Thoracic aorta (tissue), 2 donors: ENCODE data around the gene PILRB. TPM values are rescaled to one million over a fixed set of nuclear protein-coding genes. Genes with fewer than 3 reads are reported as not detected.
A peak's percentile ranks its signal among the peaks of the same experiment; 100 is the strongest.
"Not testable (repeated sequence)": the region's sequence is repeated elsewhere in the genome, so short reads cannot be mapped to it uniquely, and the experiment has no call there.

Experiments
- ATAC-seq: fragments of 150-250 bp; one replicate; pipeline ENCODE4 v1.8.0; 2017; ENCODE audit warnings: low read depth; ENCODE audit not compliant: insufficient number of reproducible peaks, low FRiP score
- DNase-seq: peaks from one replicate; pipeline ENCODE4 v3.0.0-alpha.2; 2020; ENCODE audit warnings: low spot score
- H3K27ac ChIP-seq, 2 donors: fragments of 200-600 bp; sonication (generic); 1 replicate in 1 of 2; 2 replicates in 1 of 2; pipeline ENCODE4 v1.5.1; 2016; ENCODE audit warnings: mild to moderate bottlenecking in 2 of 2, moderate library complexity in 2 of 2
- H3K27me3 ChIP-seq: fragments of 200-600 bp; sonication (generic); replicated peaks from 2 replicates; pipeline ENCODE4 v1.6.0; 2016; ENCODE audit warnings: mild to moderate bottlenecking; ENCODE audit not compliant: insufficient read depth
- H3K36me3 ChIP-seq: fragments of 200-600 bp; sonication (generic); one replicate; pipeline ENCODE4 v1.5.1; 2016
- H3K4me1 ChIP-seq, 2 donors: fragments of 200-600 bp; sonication (generic); 1 replicate in 1 of 2; 2 replicates in 1 of 2; pipeline versions ENCODE4 v1.5.1 to v1.6.0; 2016; ENCODE audit warnings: low read depth in 2 of 2, mild to moderate bottlenecking in 1 of 2; ENCODE audit not compliant: control insufficient read depth in 1 of 2
- H3K4me3 ChIP-seq: fragments of 200-600 bp; sonication (generic); 2 replicates; pipeline ENCODE4 v1.5.1; 2016; ENCODE audit warnings: mild to moderate bottlenecking
- H3K9me3 ChIP-seq: fragments of 200-600 bp; sonication (generic); 2 replicates; pipeline ENCODE4 v1.5.1; 2016
- total RNA-seq, 2 donors: library from RNA; depleted of rRNA; stranded (reverse); fragments of >200 nt; gene quantifications; one replicate each; pipeline versions ENCODE4 v1.1.0 to v1.2.3, GENCODE V29; 2016
- TF ChIP-seq, protein P1 (sequence below): fragments of 200-600 bp; sonication (generic); IDR thresholded peaks from one replicate; pipeline ENCODE4 v1.5.1; 2019; ENCODE audit warnings: antibody characterized with exemption

PILRB gene
- total RNA-seq: 100 to 1,000 TPM in 1 of 2 donors, 10 to 100 TPM in 1; 88.4 to 100 TPM

DNA sequence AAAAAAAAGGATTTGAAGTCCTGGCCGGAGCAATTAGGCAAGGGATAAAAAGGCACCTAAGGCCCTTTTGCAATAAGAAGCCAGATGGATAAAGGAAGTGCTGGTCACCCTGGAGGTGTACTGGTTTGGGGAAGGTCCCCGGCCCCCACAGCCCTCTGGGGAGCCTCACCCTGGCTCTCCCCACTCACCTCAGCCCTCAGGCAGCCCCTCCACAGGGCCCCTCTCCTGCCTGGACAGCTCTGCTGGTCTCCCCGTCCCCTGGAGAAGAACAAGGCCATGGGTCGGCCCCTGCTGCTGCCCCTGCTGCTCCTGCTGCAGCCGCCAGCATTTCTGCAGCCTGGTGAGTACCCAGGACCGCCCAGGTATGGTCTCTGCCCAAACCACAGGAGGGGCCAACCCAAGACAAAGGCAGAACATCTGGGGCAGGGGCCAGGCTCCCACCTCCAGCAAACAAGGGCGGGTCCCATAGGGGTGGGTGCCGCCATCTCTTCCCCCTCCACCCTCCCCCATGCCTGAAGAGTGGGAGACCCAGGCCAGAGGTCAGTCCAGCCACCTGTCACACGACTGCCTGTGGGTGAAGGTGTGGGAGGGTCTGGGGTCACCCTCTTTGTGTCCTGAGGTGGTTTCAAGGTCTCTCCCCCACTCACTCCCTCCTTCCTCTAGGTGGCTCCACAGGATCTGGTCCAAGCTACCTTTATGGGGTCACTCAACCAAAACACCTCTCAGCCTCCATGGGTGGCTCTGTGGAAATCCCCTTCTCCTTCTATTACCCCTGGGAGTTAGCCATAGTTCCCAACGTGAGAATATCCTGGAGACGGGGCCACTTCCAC lies at the start of gene PILRB:
PILRB (plus strand) TSS at position 91 of the 830 bp plus-strand sequence; CDS start at position 277, 186 bp downstream.
- H3K9me3 ChIP-seq: no peaks in the 10 kb centered on the region
- DNase-seq (no peak), ATAC-seq (no peak)
- TF ChIP-seq, protein P1, sequence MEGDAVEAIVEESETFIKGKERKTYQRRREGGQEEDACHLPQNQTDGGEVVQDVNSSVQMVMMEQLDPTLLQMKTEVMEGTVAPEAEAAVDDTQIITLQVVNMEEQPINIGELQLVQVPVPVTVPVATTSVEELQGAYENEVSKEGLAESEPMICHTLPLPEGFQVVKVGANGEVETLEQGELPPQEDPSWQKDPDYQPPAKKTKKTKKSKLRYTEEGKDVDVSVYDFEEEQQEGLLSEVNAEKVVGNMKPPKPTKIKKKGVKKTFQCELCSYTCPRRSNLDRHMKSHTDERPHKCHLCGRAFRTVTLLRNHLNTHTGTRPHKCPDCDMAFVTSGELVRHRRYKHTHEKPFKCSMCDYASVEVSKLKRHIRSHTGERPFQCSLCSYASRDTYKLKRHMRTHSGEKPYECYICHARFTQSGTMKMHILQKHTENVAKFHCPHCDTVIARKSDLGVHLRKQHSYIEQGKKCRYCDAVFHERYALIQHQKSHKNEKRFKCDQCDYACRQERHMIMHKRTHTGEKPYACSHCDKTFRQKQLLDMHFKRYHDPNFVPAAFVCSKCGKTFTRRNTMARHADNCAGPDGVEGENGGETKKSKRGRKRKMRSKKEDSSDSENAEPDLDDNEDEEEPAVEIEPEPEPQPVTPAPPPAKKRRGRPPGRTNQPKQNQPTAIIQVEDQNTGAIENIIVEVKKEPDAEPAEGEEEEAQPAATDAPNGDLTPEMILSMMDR: no peak
- H3K36me3 ChIP-seq: peaks cover 89% of the 10 kb centered on the region
- no peak within 1 kb of the TSS for H3K4me3 ChIP-seq
- H3K27ac ChIP-seq: no peak within 1 kb of the TSS
- no peaks in the 10 kb centered on the region for H3K4me1 ChIP-seq
- no peaks in the 10 kb centered on the region for H3K27me3 ChIP-seq

DNA sequence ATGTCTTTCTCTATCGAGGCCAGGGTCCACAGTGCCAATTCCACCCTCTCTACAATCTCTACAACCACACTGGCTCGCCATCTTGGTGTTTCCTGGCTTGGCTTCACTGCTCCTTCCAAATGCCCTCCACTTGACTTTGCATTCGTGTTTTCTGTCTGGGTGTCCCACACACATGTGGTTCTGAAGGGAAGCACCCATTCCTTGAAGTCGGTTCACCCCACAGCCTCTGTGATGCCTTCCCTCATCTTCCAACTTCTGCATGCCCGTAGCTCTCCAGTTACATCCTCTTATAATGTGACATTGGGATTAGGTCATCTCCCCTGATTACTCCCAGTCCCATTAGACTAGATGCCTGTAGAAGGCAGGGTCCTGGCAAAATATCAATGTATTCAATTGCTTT lies 39.6 kb upstream of the PILRB start:
- not testable (repeated sequence) for H3K36me3 ChIP-seq, H3K9me3 ChIP-seq, H3K27ac ChIP-seq, H3K4me1 ChIP-seq, H3K27me3 ChIP-seq, H3K4me3 ChIP-seq, ATAC-seq, DNase-seq

DNA sequence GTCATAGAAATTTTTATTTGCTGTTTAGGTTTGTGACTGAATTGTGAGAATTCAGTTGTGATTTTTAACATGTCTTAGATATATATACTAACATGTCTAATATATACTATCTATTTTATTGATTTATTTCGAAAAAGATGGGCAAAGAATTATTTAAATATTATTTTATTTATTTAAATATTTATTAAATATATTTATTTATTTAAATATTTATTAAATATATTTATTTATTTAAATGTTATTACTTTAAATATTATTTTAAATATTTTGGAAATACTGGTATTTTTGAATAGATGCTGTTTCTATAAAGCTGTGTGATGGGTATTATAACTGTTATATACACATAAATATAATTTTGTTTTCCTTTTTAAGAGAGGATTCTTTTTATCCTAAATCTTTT lies 36.3 kb upstream of the PILRB start:
- not testable (repeated sequence) for DNase-seq, H3K27ac ChIP-seq, H3K27me3 ChIP-seq, H3K4me1 ChIP-seq, H3K4me3 ChIP-seq, H3K9me3 ChIP-seq, ATAC-seq
- H3K36me3 ChIP-seq: peaks cover 11% of the 10 kb centered on the region

DNA sequence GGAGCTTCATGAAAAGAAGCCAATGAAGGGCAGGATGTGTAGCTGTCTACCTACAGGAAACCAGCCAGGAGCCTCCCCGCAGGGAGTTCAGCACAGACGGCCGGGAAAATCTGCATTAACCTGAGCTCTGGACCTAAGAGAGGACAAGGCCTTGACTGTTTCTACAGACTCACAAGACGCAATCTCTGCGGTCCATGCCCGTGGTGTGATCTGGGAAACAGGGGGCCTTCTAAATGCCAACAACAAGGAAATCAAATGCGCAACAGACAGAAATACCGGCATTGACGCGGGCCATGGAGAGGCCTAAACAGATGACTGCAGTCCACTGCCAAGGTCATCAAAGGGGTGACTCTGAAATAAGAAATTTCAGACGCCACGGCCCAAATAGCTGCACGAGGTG lies 33.7 kb upstream of the PILRB start:
- not testable (repeated sequence) for H3K4me1 ChIP-seq, H3K4me3 ChIP-seq, DNase-seq, H3K27ac ChIP-seq, H3K9me3 ChIP-seq, H3K27me3 ChIP-seq, ATAC-seq
- peaks cover 15% of the 10 kb centered on the region for H3K36me3 ChIP-seq

DNA sequence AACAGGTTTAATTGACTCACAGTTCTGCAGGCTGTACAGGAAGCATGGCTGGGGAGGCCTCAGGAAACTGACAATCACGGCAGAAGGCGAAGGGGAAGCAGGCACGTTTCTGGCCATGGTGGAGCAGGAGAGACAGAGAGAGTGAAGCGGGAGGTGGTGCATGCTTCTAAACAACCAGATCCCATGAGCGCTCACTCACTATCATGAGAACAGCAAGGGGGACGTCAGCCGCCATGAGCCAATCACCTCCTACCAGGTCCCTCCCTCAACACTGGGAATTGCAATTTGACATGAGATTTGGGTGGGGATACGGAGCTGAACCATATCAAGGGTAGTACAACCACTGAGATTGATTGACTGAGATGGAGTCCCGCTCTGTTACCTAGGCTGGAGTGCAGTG lies 32.2 kb upstream of the PILRB start:
- H3K27ac ChIP-seq, H3K4me1 ChIP-seq: not testable (repeated sequence)

DNA sequence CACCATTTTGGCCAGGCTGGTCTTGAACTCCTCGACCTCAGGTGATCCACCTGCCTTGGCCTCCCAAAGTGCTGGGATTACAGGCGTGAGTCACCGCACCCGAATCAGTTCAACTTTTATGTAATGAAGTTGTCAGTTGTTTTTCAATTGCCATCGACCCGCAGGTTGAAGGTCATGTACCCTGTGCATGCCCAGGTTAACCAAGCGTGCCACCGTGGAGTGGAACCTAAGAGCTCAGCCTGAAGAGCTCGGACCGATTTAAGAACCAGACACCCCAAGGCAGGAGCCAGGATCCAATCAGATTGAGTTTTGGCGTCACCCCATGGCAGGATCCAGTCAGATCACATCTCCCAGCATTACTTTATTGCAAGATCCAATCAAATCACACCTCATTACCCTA lies 31.0 kb upstream of the PILRB start:
- ATAC-seq, H3K4me3 ChIP-seq, DNase-seq, H3K27me3 ChIP-seq, H3K4me1 ChIP-seq, H3K9me3 ChIP-seq, H3K27ac ChIP-seq: not testable (repeated sequence)
- peaks cover 15% of the 10 kb centered on the region for H3K36me3 ChIP-seq

More for the DNA sequence above, 32.2 kb upstream of the PILRB start:
- not testable (repeated sequence) for DNase-seq, H3K27me3 ChIP-seq, H3K4me3 ChIP-seq, H3K9me3 ChIP-seq, ATAC-seq
- peaks cover 15% of the 10 kb centered on the region for H3K36me3 ChIP-seq

DNA sequence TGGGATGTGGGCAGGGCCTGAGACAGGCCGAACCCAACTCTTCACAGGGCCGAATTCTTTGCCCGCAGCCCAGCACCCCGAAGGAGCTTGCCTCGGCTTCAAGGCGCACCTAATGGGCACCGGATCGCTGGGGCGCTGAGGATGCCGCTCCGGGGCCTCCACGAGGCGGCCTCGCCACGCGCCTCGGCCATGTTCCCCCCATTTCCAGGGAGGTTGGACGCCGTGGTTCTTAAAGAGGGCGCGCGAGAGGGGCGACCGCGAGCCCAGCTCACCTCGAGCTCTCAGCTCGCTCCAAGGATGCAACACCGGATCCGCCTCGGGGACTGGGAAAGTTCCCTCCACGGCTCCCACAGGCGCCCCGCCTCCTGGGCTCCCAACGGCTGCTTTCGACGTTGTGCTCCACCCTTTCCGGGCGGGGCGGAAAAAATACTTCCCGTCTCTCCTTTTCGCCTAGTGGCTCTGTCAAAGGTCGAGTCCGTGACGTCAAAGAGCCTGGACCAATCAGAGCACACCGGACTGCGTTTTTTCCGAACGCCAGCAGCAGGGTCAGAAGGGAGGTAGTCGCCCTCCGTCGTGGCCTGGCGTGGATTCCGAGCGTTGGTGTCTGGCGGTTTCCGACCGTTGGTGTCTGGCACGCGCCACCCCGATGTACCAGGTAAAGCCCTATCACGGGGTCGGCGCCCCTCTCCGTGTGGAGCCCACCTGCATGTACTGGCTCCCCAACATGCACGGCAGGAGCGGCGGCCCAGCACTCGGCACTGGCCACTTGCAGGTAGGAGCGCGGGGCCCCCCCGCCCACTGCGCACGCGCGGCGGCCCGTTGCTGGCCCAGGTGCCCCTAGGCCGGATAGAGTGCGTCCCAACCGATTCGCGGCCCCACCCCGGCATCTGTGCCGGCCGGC lies 22.1 kb upstream of the PILRB start:
- DNase-seq: peak; percentile 59
- peak; percentile 99 for ATAC-seq
- H3K36me3 ChIP-seq, H3K9me3 ChIP-seq, H3K4me1 ChIP-seq, H3K27me3 ChIP-seq: not testable (repeated sequence)
- Histone ChIP-seq H3K27ac (peak overlapping the region; percentile 90 to 96), H3K4me3 (peak overlapping the region; percentile 91)

DNA sequence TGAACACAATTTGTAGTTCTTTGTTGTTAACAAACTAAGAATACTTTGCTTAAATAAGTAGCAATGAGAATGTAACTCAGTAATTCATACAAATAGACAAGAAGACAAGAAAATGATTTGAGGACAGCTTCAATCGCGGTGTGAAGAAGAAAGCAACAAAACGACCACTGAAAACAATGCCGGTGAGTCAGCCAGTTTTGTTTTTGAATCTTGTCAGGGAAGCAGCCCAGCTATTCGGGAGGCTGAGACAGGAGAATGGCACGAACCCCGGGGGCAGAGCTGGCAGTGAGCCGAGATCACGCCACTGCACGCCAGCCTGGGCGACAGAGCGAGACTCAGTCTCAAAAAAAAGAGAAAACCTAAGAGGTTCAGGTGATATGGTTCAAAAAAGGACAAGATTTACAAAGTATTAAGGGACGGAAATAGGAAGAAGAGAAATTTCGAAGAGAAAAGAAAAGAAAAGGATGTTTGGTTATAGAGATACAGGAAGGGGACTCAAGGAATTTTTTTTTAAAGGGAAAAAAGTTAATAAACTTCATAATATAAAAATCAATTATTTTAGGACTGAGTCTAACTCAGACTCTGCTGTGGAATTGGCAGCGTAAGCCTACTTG lies 19.7 kb upstream of the PILRB start:
- not testable (repeated sequence) for DNase-seq, H3K27ac ChIP-seq, ATAC-seq, H3K4me3 ChIP-seq, H3K4me1 ChIP-seq, H3K9me3 ChIP-seq, H3K27me3 ChIP-seq, H3K36me3 ChIP-seq

DNA sequence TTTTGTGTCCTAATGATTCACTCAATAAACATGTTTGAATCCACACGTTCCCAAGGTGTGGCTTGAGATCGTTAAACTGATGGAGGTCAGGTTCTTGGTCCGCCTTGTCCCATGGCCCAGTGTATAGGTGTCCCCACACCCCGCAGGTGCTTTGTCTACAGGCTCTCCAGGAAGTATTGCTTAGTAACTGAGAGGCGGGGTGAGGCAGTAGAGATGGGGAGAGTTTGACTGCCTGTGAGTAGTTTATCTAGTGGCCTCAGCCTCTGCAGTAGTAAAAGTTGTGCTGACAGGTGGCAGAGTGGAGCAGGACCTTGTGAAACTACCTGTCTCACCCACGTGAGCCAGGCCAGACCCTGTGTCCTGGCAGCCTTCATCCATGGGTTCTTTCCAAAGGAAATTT lies 16.6 kb upstream of the PILRB start:
- DNase-seq, H3K4me3 ChIP-seq, H3K27me3 ChIP-seq, ATAC-seq, H3K9me3 ChIP-seq, H3K27ac ChIP-seq: not testable (repeated sequence)
- Histone ChIP-seq H3K36me3 (peaks cover 14% of the 10 kb centered on the region), H3K4me1 (peaks cover 0 to 11% of the 10 kb centered on the region in 2 donors)
